RWPE1 (cell line): Measurements from ENCODE around the gene LMOD2.

Experiments used
- CTCF ChIA-PET: fragments of 350-600 bp; sonication (Branson Sonifier 250); formaldehyde crosslinking; extraction: SDS; loops from one replicate; lab custom pipeline; 2021; lab: Yijun Ruan, JAX
- POLR2A ChIA-PET: fragments of 400-600 bp; formaldehyde crosslinking; extraction: SDS; loops from one replicate; lab custom pipeline; 2020; ENCODE audit warnings: antibody characterized with exemption; ENCODE audit not compliant: low non-redundant PET; lab: Yijun Ruan, JAX
- DNase-seq: peaks from one replicate; pipeline ENCODE4 v3.0.0; 2012; ENCODE audit warnings: low spot score
- H3K27ac ChIP-seq: fragments of 450-650 bp; 2 replicates; pipeline ENCODE4 v1.5.1; 2017
- TF ChIP-seq, protein P1 (sequence below): fragments of 450-650 bp; conservative IDR thresholded peaks from 2 replicates; pipeline ENCODE4 v1.5.1; 2017; ENCODE audit warnings: low read depth, mild to moderate bottlenecking

Gene LMOD2

GRCh38 chr7:123616223-123616622 is 39.4 kb upstream of the LMOD2 start:
- ChIA-PET POLR2A (no interaction called here), CTCF (no interaction called here)
- DNase-seq: no peak
- H3K27ac ChIP-seq: no peak overlapping the region
- TF ChIP-seq, protein P1, sequence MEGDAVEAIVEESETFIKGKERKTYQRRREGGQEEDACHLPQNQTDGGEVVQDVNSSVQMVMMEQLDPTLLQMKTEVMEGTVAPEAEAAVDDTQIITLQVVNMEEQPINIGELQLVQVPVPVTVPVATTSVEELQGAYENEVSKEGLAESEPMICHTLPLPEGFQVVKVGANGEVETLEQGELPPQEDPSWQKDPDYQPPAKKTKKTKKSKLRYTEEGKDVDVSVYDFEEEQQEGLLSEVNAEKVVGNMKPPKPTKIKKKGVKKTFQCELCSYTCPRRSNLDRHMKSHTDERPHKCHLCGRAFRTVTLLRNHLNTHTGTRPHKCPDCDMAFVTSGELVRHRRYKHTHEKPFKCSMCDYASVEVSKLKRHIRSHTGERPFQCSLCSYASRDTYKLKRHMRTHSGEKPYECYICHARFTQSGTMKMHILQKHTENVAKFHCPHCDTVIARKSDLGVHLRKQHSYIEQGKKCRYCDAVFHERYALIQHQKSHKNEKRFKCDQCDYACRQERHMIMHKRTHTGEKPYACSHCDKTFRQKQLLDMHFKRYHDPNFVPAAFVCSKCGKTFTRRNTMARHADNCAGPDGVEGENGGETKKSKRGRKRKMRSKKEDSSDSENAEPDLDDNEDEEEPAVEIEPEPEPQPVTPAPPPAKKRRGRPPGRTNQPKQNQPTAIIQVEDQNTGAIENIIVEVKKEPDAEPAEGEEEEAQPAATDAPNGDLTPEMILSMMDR: no peak

DNA sequence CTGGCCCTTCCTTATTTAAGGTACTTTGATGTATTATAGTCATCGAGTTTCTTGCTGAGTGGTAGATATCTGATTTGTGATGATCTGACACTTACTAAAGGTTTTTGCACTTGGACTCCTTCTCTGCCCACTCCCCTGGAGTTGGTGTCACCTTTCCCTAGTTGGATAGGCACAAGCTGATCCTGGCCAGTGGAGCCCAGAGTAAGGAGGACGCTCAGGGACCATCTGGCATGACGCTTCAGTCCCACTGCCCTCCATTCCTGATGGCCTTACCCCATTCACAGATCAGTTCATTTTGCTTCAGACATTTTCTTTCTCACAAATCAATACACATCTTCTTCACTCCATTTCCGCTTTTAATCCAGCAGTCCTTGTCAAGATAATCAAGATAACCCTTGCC is 34.0 kb upstream of the LMOD2 start:
- H3K27ac ChIP-seq: no peak overlapping the region
- CTCF ChIA-PET: interaction anchor here (1.0 kb wide), 1 partner anchor 128 kb away, joined by 3 read pairs; no protein-coding TSS in a partner anchor
- POLR2A ChIA-PET: no interaction called here
- DNase-seq: no peak
- TF ChIP-seq, protein P1: no peak

GRCh38 chr7:123622660-123623386 is 32.8 kb upstream of the LMOD2 start:
- POLR2A ChIA-PET: no interaction called here
- no peak for DNase-seq
- no peak overlapping the region for H3K27ac ChIP-seq

DNA sequence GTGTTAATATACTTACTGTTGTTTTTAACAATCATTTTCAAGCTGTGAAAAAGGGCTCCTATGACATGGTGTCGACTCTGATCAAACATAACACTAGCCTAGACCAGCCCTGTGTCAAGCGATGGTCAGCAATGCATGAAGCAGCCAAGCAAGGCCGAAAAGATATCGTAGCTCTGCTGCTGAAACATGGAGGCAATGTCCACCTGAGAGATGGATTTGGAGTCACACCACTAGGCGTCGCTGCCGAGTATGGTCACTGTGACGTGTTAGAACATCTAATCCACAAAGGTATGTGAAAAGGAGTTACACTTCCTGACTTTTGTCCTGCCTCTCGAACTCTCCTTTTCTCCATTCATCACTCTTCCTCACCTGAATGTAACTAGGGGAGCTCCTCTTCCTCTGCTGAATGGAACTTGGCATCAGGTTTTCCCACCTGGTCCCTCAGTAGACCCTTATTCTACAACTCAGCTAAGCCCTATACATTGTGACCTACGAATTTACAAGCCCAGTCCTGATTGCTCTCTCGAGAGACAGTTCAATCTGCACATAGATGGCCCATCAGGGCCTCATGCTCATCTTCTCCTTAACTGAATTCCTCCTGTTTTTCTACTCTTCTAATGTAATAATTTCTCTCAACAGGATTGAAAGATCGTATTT is 31.0 kb upstream of the LMOD2 start:
- H3K27ac ChIP-seq: no peak overlapping the region
- no peak for DNase-seq
- ChIA-PET CTCF (interaction anchor here (0.6 to 1.6 kb wide), 6 partner anchors 22 to 459 kb away, joined by 3 to 4 read pairs (median 3); no protein-coding TSS in a partner anchor), POLR2A (no interaction called here)
- TF ChIP-seq, protein P1: 0 out of 2 replicates have a peak, but pooled peaks have one; percentile 25

More at GRCh38 chr7:123622660-123623386, 32.8 kb upstream of the LMOD2 start:
- TF ChIP-seq, protein P1: no peak
- CTCF ChIA-PET: interaction anchor here (1.6 kb wide), 1 partner anchor 42 kb away, joined by 4 read pairs; no protein-coding TSS in a partner anchor

DNA sequence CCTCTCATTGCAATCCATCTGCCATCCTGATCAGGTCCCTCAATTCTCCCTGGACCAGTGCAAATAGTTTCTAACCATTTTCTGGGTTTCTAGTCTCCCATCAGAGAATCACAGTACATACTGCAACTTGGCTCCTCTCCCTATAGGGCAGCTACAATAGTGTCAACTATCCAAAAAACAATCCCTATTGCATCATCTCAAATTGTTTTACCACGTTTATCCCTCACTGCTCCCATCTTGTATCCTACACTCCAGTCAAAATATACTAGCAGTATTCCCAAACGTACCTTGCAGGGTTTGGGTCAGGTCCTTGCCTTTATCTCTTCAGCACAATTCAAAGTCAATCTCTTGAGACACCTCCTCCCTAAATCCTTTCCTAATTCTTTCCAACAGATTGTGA is 30.4 kb upstream of the LMOD2 start:
- TF ChIP-seq, protein P1: no peak
- POLR2A ChIA-PET: no interaction called here
- H3K27ac ChIP-seq: no peak overlapping the region
- no peak for DNase-seq
- CTCF ChIA-PET: interaction anchor here (0.6 kb wide), 1 partner anchor 460 kb away, joined by 3 read pairs; no protein-coding TSS in a partner anchor

DNA sequence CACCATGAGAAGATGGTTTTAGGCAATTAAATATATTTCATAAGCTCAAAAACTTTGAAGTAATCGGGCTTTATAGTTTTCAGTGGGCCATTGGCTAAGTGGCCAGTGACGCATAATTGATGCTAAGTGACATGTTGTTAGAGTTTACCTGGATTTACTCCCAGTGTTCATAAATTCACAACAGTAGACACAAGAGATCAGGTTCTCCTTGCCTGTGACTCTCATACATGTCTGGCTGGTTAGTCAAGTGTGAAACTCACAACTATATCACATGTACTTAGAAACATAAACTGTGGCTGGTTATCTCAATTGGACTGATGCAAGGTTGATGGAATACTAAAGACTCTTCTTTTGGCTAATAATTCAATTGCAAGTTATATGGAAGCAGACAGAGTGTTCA is 27.8 kb upstream of the LMOD2 start:
- CTCF ChIA-PET: no interaction called here
- no peak for DNase-seq

More for the DNA sequence above, 27.8 kb upstream of the LMOD2 start:
- POLR2A ChIA-PET: no interaction called here
- no peak overlapping the region for H3K27ac ChIP-seq
- TF ChIP-seq, protein P1: no peak
